Stimulated activated CD4-positive, alpha-beta T cell treated with anti-CD3 and anti-CD28 coated beads, Interleukin-2, amount 100 ng/mL, for 48 hours (primary cell): ENCODE measurements around the gene EXOSC10.
"Not testable (repeated sequence)": the region's sequence is repeated elsewhere in the genome, so short reads cannot be mapped to it uniquely, and the experiment has no call there.

Experiments used
- DNase-seq, 2 donors: peaks; one replicate each; pipeline ENCODE4 v3.0.0-alpha.2; 2020

EXOSC10 gene

DNA sequence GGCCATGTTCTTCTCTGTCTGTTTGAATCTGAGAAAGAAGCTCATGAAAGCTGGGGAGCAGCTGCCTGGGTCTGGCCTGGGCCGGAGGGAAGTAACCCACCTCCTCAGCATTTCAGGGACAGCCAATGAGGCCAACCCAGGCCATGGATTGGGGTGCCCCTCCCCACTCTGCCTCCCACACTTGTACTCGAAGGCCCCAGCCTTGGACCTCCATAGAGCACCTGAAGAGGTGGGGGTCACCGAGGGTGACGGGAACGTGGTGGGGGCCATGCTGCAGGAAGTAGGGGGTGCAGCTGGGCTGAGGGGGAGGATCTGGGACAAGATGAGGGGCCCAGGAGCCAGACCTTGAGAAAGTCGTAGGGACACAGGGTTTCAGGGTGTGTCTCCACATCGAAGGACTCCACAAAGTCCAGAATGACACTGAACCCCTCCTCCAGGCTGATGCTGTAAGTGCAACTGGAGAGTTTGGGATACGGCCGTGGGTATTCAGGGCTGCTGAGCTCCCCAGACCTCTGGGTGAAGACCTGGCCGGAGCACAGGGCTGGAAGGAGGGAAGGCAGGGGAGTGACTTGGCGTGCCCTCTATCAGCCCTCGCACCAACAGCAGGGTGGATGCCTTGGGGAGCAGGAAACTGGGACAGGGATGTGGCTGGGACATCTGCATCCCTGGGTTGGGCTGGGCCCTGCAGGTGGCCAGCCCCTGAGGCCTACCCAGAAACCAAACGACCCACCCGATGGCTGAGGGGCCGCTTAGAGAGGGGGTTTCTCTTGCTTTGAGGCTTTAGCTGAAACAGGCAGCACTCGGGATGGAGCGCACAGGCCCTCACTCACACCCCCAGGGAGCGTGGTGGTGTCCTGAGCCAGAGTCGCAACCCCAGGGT, 56.4 kb downstream of the EXOSC10 start:
- no peak for DNase-seq

DNA sequence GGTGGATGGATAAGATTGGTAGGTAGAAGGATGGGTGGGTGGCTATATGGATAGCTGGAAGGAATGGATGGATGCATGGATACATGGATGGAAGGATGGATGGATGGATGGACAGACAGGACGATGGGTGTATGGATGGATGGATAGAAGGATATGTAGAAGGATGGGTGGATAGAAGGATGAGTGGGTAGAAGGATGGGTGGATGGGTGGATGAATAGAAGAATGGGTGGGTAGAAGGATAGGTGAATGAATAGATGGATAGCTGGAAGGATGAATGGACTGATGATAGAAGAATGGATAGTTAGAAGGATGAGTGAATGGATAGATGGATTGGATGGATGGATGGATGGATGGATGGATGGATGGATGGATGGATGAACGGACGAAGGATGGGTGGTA, 57.6 kb downstream of the EXOSC10 start:
- no peak for DNase-seq

DNA sequence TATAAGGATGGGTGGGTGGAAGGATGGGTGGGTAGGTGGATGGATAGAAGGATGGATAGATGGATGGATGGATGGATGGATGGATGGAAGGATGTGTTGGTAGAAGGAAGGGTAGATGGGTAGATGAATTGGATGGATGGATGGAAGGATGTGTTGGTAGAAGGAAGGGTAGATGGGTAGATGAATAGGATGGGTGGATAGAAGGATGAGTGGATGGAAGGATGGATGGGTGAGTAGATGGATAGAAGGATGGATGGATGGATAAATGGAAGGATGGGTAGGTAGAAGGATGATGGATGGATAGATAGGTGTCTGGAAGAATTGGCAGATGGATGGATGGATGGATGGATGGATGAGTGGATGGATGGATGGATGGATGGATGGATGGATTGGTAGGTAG, 58.6 kb downstream of the EXOSC10 start:
- DNase-seq = no peak

DNA sequence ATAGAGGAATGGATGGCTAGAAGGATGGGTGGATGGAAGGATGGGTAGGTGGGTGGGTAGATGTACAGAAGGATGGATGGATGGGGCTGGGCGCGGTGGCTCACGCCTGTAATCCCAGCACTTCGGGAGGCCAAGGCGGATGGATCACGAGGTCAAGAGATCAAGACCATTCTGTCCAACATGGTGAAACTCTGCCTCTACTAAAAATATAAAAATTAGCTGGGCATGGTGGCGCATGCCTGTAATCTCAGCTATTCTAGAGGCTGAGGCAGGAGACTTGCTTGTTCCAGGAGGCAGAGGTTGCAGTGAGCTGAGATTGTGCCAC, 59.6 kb downstream of the EXOSC10 start:
- not testable (repeated sequence) for DNase-seq

DNA sequence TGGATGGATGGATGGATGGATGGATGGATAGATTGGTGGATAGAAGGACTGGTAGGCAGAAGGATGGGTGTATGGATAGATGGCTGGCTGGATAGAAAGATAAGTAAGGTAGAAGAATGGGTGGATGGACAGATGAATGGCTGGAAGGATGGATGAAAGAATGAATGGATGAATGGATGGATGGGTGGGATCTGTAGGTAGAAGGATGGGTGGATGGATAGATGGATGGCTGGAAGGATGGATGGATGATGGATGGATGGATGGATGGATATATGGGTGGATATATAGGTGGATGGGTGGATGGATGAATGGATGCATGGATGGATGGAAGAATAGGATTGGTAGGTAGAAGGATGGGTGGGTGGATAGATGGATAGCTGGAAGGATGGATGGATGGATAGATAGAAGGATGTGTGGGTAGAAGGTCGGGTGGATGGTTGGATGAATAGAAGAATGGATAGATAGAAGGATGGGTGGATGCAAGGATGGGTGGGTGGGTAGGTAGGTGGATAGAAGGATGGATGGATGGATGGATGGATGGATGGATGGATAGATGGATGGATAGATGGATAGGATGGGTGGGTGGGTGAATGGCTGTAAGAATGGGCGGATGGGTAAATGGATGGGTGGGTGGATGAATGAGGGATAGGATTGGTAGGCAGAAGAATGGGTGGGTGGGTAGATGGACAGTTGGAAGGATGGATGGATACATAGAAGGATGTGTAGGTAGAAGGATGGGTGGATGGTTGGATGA, 60.1 kb downstream of the EXOSC10 start:
- no peak for DNase-seq

DNA sequence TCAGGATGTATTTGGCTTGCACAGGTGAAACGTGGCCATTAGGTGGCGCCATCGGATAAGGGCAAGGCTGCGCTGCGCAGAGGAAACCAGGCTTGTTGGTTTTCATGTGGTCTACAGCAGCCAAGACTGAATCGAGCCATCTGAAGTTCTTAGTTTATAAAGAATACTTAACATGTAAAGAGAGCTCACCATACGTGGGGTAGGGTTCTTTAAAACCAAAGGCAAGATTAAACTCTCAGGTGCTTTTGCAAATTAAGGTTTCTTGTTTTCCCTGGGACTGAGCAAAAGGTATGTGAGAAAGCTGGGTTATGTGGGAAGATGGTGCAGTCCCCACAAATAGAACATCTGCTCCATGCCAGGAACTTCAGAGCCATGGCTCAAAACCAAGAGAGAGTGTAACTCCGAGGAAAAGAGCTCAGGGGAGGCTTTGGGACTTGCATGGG, 61.9 kb downstream of the EXOSC10 start:
- peak; percentile 88 to 91 for DNase-seq

DNA sequence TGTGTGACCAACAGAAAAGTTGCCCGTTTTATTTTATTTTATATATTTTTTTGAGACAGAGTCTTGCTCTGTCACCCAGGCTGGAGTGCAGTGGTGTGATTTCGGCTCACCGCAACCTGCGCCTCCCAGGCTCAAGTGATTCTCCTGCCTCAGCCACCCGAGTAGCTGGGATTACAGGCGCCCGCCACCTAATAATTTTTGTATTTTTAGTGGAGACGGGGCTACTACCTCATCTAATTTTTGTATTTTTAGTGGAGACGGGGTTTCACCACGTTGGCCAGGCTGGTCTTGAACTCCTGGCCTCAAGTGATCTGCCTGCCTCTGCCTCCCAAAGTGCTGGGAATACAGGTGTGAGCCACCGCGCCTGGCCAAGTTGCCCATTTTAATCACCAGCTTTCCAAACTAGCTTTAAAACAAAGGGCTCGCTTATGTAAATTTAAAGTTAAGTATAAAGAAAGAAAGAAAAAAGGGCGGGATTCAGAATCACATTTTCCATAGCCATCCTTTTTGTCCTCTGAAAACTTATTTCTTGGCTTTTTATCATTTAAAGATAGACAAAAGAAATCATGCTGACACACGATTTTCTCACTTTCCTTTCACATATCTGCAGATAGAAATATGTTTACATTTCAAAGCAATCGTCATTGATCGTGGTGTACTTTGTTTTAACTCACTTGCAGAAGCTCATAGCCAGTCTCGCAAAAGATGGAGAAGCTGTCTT, 62.5 kb downstream of the EXOSC10 start:
- not testable (repeated sequence) for DNase-seq

DNA sequence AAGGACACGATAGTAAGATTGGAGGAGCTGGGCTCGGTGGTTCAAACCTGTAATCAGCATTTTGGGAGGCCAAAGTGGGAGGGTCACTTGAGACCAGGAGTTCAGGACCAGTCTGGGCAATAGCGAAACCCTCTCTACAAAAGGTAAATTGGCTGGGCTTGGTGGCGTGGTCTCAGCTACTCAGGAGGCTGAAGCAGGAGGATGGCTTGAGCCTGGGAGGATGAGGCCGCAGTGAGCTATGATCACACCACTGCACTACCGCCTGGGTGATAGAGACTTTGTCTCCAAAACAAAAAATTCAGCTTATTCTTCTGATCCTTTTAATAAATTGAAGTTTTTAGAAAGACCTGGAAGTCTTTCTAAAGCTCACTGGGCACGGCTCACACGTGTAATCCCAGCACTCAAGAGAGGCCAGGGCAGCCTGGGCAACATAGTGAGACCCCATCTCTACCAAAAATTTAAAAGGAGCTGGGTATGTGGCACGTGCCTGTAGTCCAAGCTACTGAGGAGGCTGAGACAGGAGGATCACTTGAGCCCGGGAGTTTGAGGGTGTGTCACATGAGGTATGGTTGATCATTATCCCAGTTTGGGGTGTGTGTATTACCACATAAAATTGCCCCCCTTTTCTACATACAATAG, 67.9 kb downstream of the EXOSC10 start:
- no peak for DNase-seq

DNA sequence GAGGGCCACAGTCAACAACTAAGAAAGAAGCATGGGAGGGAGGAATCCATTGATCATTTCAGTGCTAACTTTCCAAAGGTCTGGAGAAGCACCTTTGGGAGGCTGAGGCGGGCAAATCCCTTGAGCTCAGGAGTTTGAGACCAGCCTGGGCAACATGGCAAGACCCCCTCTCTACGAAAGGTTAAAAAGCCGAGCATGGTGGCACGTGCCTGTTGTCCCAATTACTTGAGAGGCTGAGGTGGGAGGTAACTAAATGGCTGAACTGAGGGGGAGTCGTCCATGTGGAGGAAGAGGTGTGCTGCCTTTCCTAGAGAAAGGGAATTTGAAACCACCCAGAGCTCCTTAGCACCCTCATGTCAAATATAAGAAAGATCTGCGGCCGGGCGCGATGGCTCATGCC, 68.8 kb downstream of the EXOSC10 start:
- DNase-seq = no peak

DNA sequence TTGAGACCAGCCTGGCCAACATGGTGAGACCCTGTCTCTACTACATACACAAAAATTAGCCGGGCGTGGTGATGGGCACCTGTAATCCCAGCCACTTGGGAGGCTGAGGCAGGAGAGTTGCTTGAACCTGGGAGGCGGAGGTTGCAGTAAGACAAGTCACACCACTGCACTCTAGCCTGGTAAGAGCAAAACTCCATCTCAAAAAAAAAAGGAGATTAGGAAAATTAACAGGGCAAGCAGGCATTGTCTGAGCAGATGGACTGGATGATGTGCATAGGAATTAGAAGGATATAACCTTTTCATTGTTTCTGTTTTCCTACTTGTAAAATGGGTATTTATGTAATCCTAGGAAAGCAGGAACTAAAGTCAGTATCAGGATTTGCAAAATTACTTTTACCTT, 71.7 kb downstream of the EXOSC10 start:
- no peak for DNase-seq

DNA sequence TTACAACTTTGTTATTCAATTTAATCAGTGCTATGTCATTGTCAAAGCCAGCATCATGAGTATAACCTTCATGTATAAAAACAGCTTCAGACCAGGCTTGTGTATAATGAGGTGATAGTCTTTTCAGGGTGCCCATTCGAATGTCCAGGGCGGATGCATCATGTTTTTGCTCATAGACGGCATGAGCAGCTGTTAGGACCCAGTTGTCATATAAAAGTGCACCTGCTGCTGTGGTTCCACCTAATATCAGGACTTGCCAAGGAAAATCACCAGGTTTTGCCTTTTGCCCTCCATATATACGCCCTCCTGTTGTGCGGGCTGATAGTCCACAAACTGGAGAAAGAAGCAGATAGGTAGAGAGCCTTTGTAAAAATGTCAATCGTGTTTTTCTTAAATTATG, 72.4 kb downstream of the EXOSC10 start:
- no peak for DNase-seq

DNA sequence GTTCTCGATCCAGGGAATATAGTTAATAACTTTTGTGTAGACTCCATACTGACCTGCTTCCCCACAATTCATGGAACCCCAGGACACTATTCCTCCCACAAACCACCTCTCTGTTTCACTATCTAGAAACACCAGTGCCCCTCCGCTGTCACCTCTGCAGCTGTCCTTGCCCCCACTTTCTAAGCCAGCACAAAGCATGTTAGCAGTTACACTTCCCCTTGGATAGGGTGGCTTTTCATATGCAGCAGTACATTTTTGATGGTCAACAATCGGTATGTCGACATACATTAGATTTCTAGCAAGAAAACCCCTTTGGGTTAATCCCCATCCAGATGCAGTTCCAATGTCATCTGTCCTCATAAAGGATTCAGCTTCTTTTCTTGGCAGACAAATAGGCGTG, 72.8 kb downstream of the EXOSC10 start:
- DNase-seq = no peak

DNA sequence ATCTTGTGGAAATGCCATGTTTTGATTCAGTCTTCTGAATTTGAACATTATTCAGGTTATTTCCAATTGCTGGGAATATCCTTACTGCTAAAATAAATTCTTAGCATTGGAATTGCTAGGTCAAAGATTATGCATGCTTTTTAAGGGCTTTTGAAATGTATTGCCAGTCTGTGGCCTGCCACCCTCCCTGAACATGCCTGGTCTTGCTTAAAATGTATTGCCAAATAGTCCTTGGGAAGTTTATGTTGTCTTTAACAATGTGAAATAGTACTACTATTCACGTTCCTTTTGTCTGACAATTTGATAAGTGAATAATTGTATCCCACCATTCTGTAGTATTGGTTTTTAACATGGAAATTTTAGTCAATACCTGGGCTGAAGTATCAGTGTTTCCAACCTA, 73.6 kb downstream of the EXOSC10 start:
- DNase-seq = no peak

DNA sequence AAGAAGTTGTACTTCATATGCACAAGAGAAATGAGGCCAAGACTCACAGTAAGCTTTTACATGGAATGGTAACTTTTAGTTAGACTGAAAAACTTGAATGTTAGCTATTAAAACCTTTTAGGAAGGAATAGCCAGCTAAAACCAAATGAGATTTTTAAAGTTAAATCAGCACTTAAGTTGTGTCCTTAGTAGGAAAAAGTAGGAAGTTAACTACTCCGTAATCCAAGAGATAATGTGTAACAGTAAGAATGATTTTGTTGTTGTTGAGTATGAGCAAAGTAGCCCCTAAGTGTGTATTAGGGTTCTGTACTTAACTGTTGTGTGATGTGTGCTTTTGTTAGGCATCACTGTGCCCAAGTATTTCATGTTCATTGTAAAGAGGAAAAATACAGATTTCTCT, 74.1 kb downstream of the EXOSC10 start:
- no peak for DNase-seq

DNA sequence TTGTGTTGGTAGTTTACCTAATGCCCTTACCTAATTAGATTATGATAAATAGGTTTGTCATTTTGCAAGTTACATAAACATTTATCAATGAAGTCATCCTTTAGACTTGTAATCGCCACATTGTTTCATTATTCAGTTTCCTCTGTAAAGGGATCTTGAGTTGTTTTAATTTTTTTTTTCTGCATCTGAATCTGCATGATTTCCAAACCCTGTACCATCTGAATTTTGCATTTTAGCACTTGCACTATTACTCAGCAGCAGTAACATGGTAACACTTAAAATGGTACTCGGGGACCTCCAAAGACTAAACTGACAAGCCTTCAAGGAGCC, 74.8 kb downstream of the EXOSC10 start:
- no peak for DNase-seq

DNA sequence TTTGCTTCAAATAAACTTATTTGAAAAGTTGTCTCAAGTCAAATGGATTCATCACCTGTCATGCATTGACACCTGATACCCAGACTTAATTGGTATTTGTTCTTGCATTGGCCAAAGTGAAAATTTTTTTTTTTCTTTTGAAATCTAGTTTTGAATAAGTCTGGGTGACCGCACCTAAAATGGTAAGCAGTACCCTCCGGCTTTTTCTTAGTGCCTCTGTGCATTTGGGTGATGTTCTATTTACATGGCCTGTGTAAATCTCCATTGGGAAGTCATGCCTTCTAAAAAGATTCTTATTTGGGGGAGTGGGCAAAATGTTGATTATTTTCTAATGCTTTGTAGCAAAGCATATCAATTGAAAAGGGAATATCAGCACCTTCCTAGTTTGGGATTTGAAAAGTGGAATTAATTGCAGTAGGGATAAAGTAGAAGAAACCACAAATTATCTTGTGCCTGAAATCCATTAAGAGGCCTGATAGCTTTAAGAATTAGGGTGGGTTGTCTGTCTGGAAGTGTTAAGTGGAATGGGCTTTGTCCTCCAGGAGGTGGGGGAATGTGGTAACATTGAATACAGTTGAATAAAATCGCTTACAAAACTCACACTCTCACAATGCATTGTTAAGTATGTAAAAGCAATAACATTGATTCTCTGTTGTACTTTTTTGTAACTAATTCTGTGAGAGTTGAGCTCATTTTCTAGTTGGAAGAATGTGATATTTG, 75.4 kb downstream of the EXOSC10 start:
- no peak for DNase-seq

DNA sequence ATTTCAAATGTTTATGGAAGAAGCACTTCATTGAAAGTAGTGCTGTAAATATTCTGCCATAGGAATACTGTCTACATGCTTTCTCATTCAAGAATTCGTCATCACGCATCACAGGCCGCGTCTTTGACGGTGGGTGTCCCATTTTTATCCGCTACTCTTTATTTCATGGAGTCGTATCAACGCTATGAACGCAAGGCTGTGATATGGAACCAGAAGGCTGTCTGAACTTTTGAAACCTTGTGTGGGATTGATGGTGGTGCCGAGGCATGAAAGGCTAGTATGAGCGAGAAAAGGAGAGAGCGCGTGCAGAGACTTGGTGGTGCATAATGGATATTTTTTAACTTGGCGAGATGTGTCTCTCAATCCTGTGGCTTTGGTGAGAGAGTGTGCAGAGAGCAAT, 76.5 kb downstream of the EXOSC10 start:
- no peak for DNase-seq

DNA sequence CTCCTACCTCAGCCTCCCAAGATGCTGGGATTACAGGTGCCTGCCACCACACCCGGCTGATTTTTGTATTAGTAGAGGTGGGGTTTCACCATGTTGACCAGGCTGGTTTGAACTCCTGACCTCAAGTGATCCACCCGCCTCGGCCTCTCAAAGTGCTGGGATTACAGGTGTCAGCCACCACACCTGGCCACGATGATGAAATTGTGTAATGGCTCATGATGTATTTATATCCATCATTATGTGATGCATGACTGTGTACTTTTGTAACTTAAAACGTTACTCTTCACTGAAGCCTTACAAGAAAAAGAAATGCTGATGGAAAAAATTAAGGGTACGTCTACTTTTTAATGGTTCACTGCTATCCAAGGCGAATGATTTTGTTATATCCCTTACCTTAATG, 79.7 kb downstream of the EXOSC10 start:
- no peak for DNase-seq

DNA sequence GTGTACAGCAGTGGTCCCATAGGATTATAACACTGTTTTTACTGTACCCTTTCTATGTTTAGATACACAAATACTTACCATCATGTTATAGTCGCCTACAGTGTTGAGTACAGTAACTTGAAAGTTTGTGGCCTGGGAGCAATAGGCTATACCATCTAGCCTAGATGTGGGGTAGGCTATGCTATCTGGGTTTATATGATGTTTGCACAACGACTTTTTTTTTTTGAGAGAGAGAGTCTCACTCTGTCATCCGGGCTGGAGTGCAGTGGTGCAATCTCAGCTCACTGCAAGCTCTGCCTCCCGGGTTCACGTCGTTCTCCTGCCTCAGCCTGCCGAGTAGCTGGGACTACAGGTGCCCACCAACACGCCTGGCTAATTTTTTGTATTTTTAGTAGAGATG, 80.3 kb downstream of the EXOSC10 start:
- DNase-seq = not testable (repeated sequence)
